Erythroblast (primary cell): Measurements from ENCODE around the gene NRN1.

Experiments
- GATA1 ChIP-seq: IDR thresholded peaks from 2 replicates; pipeline ENCODE4 v1.6.1; 2011; ENCODE audit warnings: low read depth, mild to moderate bottlenecking, control low read depth, low read length, moderate library complexity
- POLR2A ChIP-seq: IDR thresholded peaks from 2 replicates; pipeline ENCODE4 v1.6.1; 2011; ENCODE audit warnings: mild to moderate bottlenecking, low read length

DNA sequence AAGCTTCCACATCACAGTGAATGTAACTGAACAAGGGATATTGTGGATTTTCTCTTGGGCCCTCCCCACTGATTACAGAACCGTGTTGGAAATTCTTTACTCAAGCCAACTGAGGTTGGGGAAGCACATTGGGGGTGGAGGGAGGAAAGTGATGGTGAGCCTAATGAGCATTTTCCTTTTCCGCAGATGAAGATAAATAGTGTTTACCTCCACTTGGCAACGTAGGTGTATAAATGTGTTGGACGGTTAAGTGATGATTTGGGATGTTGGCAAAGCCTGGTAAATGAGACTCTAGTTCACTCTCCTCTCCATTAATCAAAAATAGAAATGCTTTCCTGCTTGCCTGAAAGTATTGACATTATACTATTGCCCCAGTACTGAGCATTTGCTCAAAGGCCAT lies 27.1 kb upstream of the NRN1 start:
- TF ChIP-seq POLR2A = no peak
- TF ChIP-seq GATA1 = no peak
